HG03139 (cell line): Measurements from ENCODE around the gene TNNT3.
"Not testable (repeated sequence)": the region's sequence is repeated elsewhere in the genome, so short reads cannot be mapped to it uniquely, and the experiment has no call there.

Experiments used
- ATAC-seq: cut with Tn5 transposase; IDR thresholded peaks from one replicate; pipeline ENCODE4 v1.9.1; 2021; ENCODE audit not compliant: unreplicated experiment

The TNNT3 gene

GRCh38 chr11:1919391-1920127 is at the start of gene TNNT3:
Gene TNNT3, plus strand, starts transcription at chr11:1919703. Its CDS starts 3,172 bp downstream, at chr11:1922875.
- ATAC-seq = no peak

- no peak for ATAC-seq
Measured at GRCh38 chr11:1870326-1870696, 49.2 kb upstream of the TNNT3 start.

- no peak for ATAC-seq
Measured at GRCh38 chr11:1870721-1871466, 48.6 kb upstream of the TNNT3 start.

- no peak for ATAC-seq
Measured at GRCh38 chr11:1871531-1871930, 48.0 kb upstream of the TNNT3 start.

GRCh38 chr11:1872267-1872985 is 47.1 kb upstream of the TNNT3 start:
- no peak for ATAC-seq

- ATAC-seq = no peak
Measured at GRCh38 chr11:1873048-1873812, 46.3 kb upstream of the TNNT3 start.

- ATAC-seq = not testable (repeated sequence)
Measured at GRCh38 chr11:1873813-1874150, 45.7 kb upstream of the TNNT3 start.

- not testable (repeated sequence) for ATAC-seq
Measured at GRCh38 chr11:1874441-1875092, 44.9 kb upstream of the TNNT3 start.

GRCh38 chr11:1875093-1875850 is 44.2 kb upstream of the TNNT3 start:
- no peak for ATAC-seq

GRCh38 chr11:1875851-1876301 is 43.6 kb upstream of the TNNT3 start:
- ATAC-seq = not testable (repeated sequence)

- ATAC-seq = no peak
Measured at GRCh38 chr11:1876361-1877063, 43.0 kb upstream of the TNNT3 start.

GRCh38 chr11:1877211-1878136 is 42.0 kb upstream of the TNNT3 start:
- no peak for ATAC-seq

- no peak for ATAC-seq
Measured at GRCh38 chr11:1878137-1879031, 41.1 kb upstream of the TNNT3 start.

GRCh38 chr11:1879342-1879940 is 40.1 kb upstream of the TNNT3 start:
- no peak for ATAC-seq

GRCh38 chr11:1879941-1880720 is 39.4 kb upstream of the TNNT3 start:
- no peak for ATAC-seq
